ENCODE results near the gene COMMD4. TPM values are rescaled to one million over a fixed set of nuclear protein-coding genes. Genes with fewer than 3 reads are reported as not detected.

COMMD4 gene
- total and polyA plus RNA-seq, 12 donors, result 29.0 to 74.3 (median 39.4) TPM

- Histone ChIP-seq H3K4me3 (no peak overlapping the region), H3K9me3 (no peaks in the 10 kb centered on the region), H3K4me1 (no peaks in the 10 kb centered on the region), H3K36me3 (no peaks in the 10 kb centered on the region), H3K27me3 (no peaks in the 10 kb centered on the region), H3K27ac (no peak overlapping the region)
- no peak for TF ChIP-seq CTCF (IDR thresholded peaks at IDR 0.05)
- intact Hi-C loops (cut with DNase I), result loop anchor here in 2 of 10 donors (10.0 kb wide), 2 partner anchors 63 to 107 kb away; no protein-coding TSS in a partner anchor
- DNase-seq, result no peak
- ATAC-seq, result no peak
- WGBS, 2 donors, result 90 to 94% methylated on average over 6 of the region's 6 CpGs
These were observed 14.2 kb upstream of the COMMD4 start for GRCh38 chr15:75321711-75322110.

DNA sequence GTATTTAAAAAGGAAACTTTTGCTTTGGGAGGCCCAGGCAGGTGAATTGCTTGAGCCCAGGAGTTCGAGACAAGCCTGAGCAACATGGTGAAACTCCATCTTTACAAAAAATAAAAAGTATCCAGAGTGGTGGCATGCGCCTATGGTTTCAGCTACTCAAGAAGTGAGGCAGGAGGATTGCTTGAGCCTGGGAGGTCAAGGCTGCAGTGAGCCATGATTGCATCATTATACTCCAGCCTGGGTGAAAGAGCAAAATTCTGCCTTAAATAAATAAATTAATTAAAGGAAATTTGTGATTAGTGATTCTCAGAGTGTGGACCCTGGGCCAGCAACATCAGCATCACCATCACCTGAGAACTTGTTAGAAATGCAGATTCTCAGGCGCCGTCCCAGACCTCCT is 9.9 kb upstream of the COMMD4 start:
- Histone ChIP-seq H3K27me3 (no peaks in the 10 kb centered on the region), H3K4me1 (no peaks in the 10 kb centered on the region), H3K36me3 (no peaks in the 10 kb centered on the region), H3K27ac (no peak overlapping the region), H3K4me3 (no peak overlapping the region), H3K9me3 (no peaks in the 10 kb centered on the region)
- no peak for TF ChIP-seq CTCF (IDR thresholded peaks at IDR 0.05)
- WGBS, 2 donors, result 94 to 95% methylated on average over 4 of the region's 4 CpGs
- no peak for DNase-seq
- intact Hi-C loops (cut with DNase I), result loop anchor here in 2 of 10 donors (10.0 kb wide), 2 partner anchors 59 to 111 kb away; no protein-coding TSS in a partner anchor
- ATAC-seq, result no peak

GRCh38 chr15:75327005-75327404 is 8.9 kb upstream of the COMMD4 start:
- Histone ChIP-seq H3K27me3 (no peaks in the 10 kb centered on the region), H3K27ac (no peak overlapping the region), H3K4me3 (no peak overlapping the region), H3K9me3 (no peaks in the 10 kb centered on the region), H3K36me3 (no peaks in the 10 kb centered on the region), H3K4me1 (no peaks in the 10 kb centered on the region)
- TF ChIP-seq CTCF (IDR thresholded peaks at IDR 0.05), result no peak
- 88 to 89% methylated on average over 4 of the region's 4 CpGs for WGBS, 2 donors
- DNase-seq (no peak), ATAC-seq (no peak)
- intact Hi-C loops (cut with DNase I), result loop anchor here in 2 of 10 donors (10.0 kb wide), 2 partner anchors 58 to 112 kb away; no protein-coding TSS in a partner anchor

DNA sequence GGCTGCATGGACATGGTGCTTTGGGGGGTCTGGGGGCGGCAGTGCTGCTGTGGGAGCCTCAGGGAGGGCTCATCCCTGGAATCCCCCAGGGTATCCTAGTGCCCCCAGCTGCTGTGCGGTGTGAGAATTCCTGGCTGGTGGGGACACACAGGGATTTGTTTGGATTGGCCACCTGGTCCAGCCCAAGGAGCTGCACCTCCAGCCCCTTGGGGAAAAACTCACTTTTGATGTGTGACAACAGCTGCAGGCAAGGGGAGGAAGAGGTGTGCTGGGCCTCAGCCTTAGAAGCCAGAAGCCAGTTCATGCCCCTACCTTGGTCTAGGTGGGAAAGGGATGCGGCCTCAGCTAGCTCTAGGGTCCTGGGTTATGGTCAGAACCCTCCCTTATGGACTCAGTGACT is 8.4 kb upstream of the COMMD4 start:
- no peak for ATAC-seq
- Histone ChIP-seq H3K27ac (no peak overlapping the region), H3K4me3 (no peak overlapping the region), H3K9me3 (no peaks in the 10 kb centered on the region), H3K4me1 (no peaks in the 10 kb centered on the region), H3K27me3 (no peaks in the 10 kb centered on the region), H3K36me3 (no peaks in the 10 kb centered on the region)
- intact Hi-C loops (cut with DNase I), result loop anchor here in 2 of 10 donors (10.0 kb wide), 2 partner anchors 57 to 113 kb away; no protein-coding TSS in a partner anchor
- DNase-seq, result no peak
- no peak for TF ChIP-seq CTCF (IDR thresholded peaks at IDR 0.05)
- 78 to 86% methylated on average over 3 of the region's 3 CpGs for WGBS, 2 donors

Measured in heart right ventricle (tissue), 16 donors.